ENCODE measurements around the gene OVOL1. TPM values are rescaled to one million over a fixed set of nuclear protein-coding genes. Genes with fewer than 3 reads are reported as not detected.

OVOL1 gene
- total RNA-seq, 4 donors from 2014 or later: not detected

- Histone ChIP-seq H3K36me3 (no peaks in the 10 kb centered on the region), H3K4me3 (no peak overlapping the region), H3K9me3 (no peaks in the 10 kb centered on the region), H3K4me1 (no peaks in the 10 kb centered on the region), H3K27ac (replicated peaks in 1 of 4) (no peak overlapping the region), H3K27me3 (peaks cover 0 to 89% (median 2%) of the 10 kb centered on the region in 4 donors)
- WGBS: 93% methylated on average over 25 of the region's 29 CpGs
- no peak for DNase-seq (ENCODE audit: extremely low spot score)
- no peak for TF ChIP-seq POLR2AphosphoS5 (IDR thresholded peaks at IDR 0.05)
- TF ChIP-seq POLR2A (IDR thresholded peaks at IDR 0.05; ENCODE audit: low read depth): no peak
- no peak for TF ChIP-seq CTCF (IDR thresholded peaks at IDR 0.05)
- TF ChIP-seq EP300 (IDR thresholded peaks at IDR 0.05): no peak
- intact Hi-C loops (cut with DNase I): no loop called here
Observed at GRCh38 chr11:65793625-65794400, 7.0 kb downstream of the OVOL1 start.

- Histone ChIP-seq H3K36me3 (no peaks in the 10 kb centered on the region), H3K4me1 (no peaks in the 10 kb centered on the region), H3K9me3 (no peaks in the 10 kb centered on the region), H3K4me3 (no peak overlapping the region), H3K27ac (replicated peaks in 1 of 4) (no peak overlapping the region), H3K27me3 (peaks cover 0 to 90% (median 5%) of the 10 kb centered on the region in 4 donors)
- TF ChIP-seq POLR2AphosphoS5 (IDR thresholded peaks at IDR 0.05): no peak
- no peak for TF ChIP-seq POLR2A (IDR thresholded peaks at IDR 0.05; ENCODE audit: low read depth)
- no peak for TF ChIP-seq EP300 (IDR thresholded peaks at IDR 0.05)
- no peak for TF ChIP-seq CTCF (IDR thresholded peaks at IDR 0.05)
- no peak for DNase-seq (ENCODE audit: extremely low spot score)
- intact Hi-C loops (cut with DNase I): no loop called here
- 91% methylated on average over 40 of the region's 42 CpGs for WGBS
Observed at GRCh38 chr11:65794570-65795510, 8.0 kb downstream of the OVOL1 start.

- no peaks in the 10 kb centered on the region for H3K4me1 ChIP-seq
- intact Hi-C loops (cut with DNase I): no loop called here
- no peaks in the 10 kb centered on the region for H3K36me3 ChIP-seq
- DNase-seq (ENCODE audit: extremely low spot score): no peak
- WGBS: 70% methylated on average over 15 of the region's 15 CpGs
- no peak for TF ChIP-seq POLR2A (IDR thresholded peaks at IDR 0.05; ENCODE audit: low read depth)
- H3K4me3 ChIP-seq: no peak overlapping the region
- no peak overlapping the region for H3K27ac ChIP-seq (replicated peaks in 1 of 4)
- peaks cover 0 to 96% (median 14%) of the 10 kb centered on the region in 4 donors for H3K27me3 ChIP-seq
- H3K9me3 ChIP-seq: no peaks in the 10 kb centered on the region
Observed at GRCh38 chr11:65796726-65797601, 10.1 kb downstream of the OVOL1 start.

- Histone ChIP-seq H3K27me3 (peaks cover 0 to 97% (median 18%) of the 10 kb centered on the region in 4 donors), H3K4me1 (no peaks in the 10 kb centered on the region), H3K27ac (replicated peaks in 1 of 4) (no peak overlapping the region), H3K4me3 (no peak overlapping the region), H3K9me3 (no peaks in the 10 kb centered on the region), H3K36me3 (no peaks in the 10 kb centered on the region)
- TF ChIP-seq POLR2A (IDR thresholded peaks at IDR 0.05; ENCODE audit: low read depth) (no peak), POLR2AphosphoS5 (IDR thresholded peaks at IDR 0.05) (no peak), CTCF (IDR thresholded peaks at IDR 0.05) (no peak), EP300 (IDR thresholded peaks at IDR 0.05) (no peak)
- intact Hi-C loops (cut with DNase I): no loop called here
- DNase-seq (ENCODE audit: extremely low spot score): no peak
- WGBS: 82% methylated on average over 6 of the region's 13 CpGs
Observed at GRCh38 chr11:65797711-65798110, 10.8 kb downstream of the OVOL1 start.

Data from esophagus muscularis mucosa (tissue), 4 donors.